Gastroesophageal sphincter (tissue), 3 donors: Measurements from ENCODE around the gene DDX28.

Experiments
- EP300 ChIP-seq: sonication (generic); formaldehyde crosslinking; IDR thresholded peaks from one replicate; pipeline ENCODE4 v1.6.1; 2017; ENCODE audit warnings: antibody characterized with exemption, mild to moderate bottlenecking
- POLR2A ChIP-seq, 2 donors: fragments of 450-650 bp; IDR thresholded peaks; one replicate each; pipeline ENCODE4 v1.6.1; 2017; ENCODE audit warnings: antibody characterized with exemption in 2 of 2, mild to moderate bottlenecking in 2 of 2, moderate library complexity in 1 of 2
- POLR2AphosphoS5 ChIP-seq: sonication (generic); formaldehyde crosslinking; IDR thresholded peaks from one replicate; pipeline ENCODE4 v1.6.1; 2017; ENCODE audit warnings: antibody characterized with exemption
- TF ChIP-seq, protein P1 (sequence below), 4 experiments: fragments of 200-600 bp in 2 of 4; fragments of 450-650 bp in 2 of 4; sonication (generic) in 1 of 4; IDR thresholded peaks; one replicate each; pipeline ENCODE4 v1.5.1; 2017 to 2019; ENCODE audit warnings: antibody characterized with exemption in 4 of 4, mild to moderate bottlenecking in 2 of 4, moderate library complexity in 2 of 4

DNA sequence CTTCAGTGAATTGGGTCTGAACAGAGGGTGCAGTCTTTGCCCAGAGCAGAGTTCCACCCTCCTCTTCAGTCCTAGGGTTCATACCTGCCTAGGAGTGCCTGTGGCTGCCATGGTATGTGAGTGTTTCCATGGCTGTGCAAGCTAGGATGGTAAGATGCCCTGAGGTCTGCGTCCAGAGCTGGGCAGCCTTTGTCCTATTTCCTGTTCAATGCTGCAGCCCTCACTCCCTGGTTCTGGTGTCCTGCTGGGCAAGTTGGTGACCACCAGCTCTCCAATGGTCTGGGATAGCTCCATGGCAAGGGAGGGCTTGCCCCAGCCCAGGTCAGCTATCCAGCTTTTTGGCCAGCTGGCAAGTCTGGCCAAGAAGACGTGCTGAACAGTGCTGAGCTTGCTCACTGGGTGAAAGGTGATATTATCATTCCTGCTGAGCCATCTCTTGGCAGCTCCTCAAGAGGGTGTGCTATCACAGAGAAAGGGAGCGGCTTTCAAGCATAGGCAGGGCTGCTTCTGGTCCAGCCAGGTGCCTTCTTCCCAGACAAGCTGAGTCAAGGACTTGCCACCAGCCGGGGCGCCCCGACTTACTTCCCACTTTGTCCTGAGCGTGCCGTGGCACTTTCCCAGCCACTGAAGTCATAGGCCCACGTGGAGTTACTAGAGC lies 49.1 kb upstream of the DDX28 start:
- TF ChIP-seq, protein P1, sequence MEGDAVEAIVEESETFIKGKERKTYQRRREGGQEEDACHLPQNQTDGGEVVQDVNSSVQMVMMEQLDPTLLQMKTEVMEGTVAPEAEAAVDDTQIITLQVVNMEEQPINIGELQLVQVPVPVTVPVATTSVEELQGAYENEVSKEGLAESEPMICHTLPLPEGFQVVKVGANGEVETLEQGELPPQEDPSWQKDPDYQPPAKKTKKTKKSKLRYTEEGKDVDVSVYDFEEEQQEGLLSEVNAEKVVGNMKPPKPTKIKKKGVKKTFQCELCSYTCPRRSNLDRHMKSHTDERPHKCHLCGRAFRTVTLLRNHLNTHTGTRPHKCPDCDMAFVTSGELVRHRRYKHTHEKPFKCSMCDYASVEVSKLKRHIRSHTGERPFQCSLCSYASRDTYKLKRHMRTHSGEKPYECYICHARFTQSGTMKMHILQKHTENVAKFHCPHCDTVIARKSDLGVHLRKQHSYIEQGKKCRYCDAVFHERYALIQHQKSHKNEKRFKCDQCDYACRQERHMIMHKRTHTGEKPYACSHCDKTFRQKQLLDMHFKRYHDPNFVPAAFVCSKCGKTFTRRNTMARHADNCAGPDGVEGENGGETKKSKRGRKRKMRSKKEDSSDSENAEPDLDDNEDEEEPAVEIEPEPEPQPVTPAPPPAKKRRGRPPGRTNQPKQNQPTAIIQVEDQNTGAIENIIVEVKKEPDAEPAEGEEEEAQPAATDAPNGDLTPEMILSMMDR (IDR thresholded peaks at IDR 0.05), result no peak
- TF ChIP-seq POLR2A (IDR thresholded peaks at IDR 0.05) (no peak), POLR2AphosphoS5 (no peak), EP300 (no peak)
